GM12878 (cell line): Measurements from ENCODE around the gene MOGAT3. TPM values are rescaled to one million over a fixed set of nuclear protein-coding genes. Genes with fewer than 3 reads are reported as not detected.

ENCODE experiments used
- ATAC-seq: fragments of 200-7000 bp; cut with Tn5 transposase; 3 replicates; pipeline ENCODE4 v1.9.1; 2020; ENCODE audit warnings: mild to moderate bottlenecking, moderate library complexity
- BruUV-seq: library from RNA; stranded (reverse); fragments of 400-500 nt; replicated peaks from 2 replicates; lab custom pipeline; 2021; lab: Mats Ljungman, UMichigan
- CTCF ChIA-PET: fragments of 300-600 bp; sonication (Branson Sonifier 250); formaldehyde crosslinking; extraction: SDS; loops from one replicate; lab custom pipeline; 2021; ENCODE audit warnings: inconsistent platforms; lab: Yijun Ruan, JAX
- POLR2A ChIA-PET: fragments of 350-600 bp; formaldehyde crosslinking; extraction: SDS; loops from one replicate; lab custom pipeline; 2021; ENCODE audit warnings: inconsistent platforms; lab: Charles Lee
- RAD21 ChIA-PET: fragments of 300-600 bp; sonication (Branson Sonifier 250); formaldehyde crosslinking; loops from one replicate; lab custom pipeline; 2023; ENCODE audit warnings: antibody characterized with exemption; ENCODE audit not compliant: unreplicated experiment; lab: Charles Lee
- SMC1A ChIA-PET: fragments of 300-600 bp; sonication (Branson Sonifier 250); formaldehyde crosslinking; loops from one replicate; lab custom pipeline; 2023; ENCODE audit not compliant: unreplicated experiment, uncharacterized antibody; lab: Charles Lee
- DNase-seq: peaks from one replicate; pipeline ENCODE4 v3.0.0-alpha.2; 2011; ENCODE audit warnings: low read depth, low spot score
- FAIRE-seq: peaks from 3 replicates; lab custom pipeline; 2011; peaks lifted over from hg19 to GRCh38; lab: Jason Lieb, UNC
- H2AFZ ChIP-seq: 2 replicates; pipeline ENCODE4 v1.6.0; 2011; ENCODE audit warnings: low read depth, low read length, control low read depth; ENCODE audit not compliant: control insufficient read depth
- H3K27ac ChIP-seq: 2 replicates; pipeline ENCODE4 v1.5.1; 2011; ENCODE audit warnings: control low read depth; ENCODE audit not compliant: control insufficient read depth, insufficient read depth
- H3K27me3 ChIP-seq, 2 experiments: replicated peaks in 1 of 2; 2 replicates each; pipeline versions ENCODE4 v1.6.0 to v1.6.1; 2011; ENCODE audit warnings: low read length in 1 of 2; ENCODE audit not compliant: control insufficient read depth in 2 of 2, insufficient read depth in 2 of 2
- H3K36me3 ChIP-seq, 2 experiments: 2 replicates each; pipeline ENCODE4 v1.5.1; 2011; ENCODE audit warnings: low read length in 1 of 2; ENCODE audit not compliant: control insufficient read depth in 2 of 2, insufficient read depth in 2 of 2
- H3K4me1 ChIP-seq: 2 replicates; pipeline ENCODE4 v1.6.1; 2011; ENCODE audit warnings: mild to moderate bottlenecking, low read length, moderate library complexity, mixed read lengths; ENCODE audit not compliant: control insufficient read depth, insufficient read depth
- H3K4me2 ChIP-seq: 2 replicates; pipeline ENCODE4 v1.6.0; 2011; ENCODE audit warnings: control low read depth; ENCODE audit not compliant: control insufficient read depth, insufficient read depth
- H3K4me3 ChIP-seq: fragments of 200-600 bp; sonication (generic); 2 replicates; pipeline ENCODE4 v1.5.1; 2016
- H3K79me2 ChIP-seq: 2 replicates; pipeline ENCODE4 v1.6.0; 2011; ENCODE audit warnings: low read length; ENCODE audit not compliant: control insufficient read depth, insufficient read depth
- H3K9ac ChIP-seq: 2 replicates; pipeline ENCODE4 v1.8.0; 2011; ENCODE audit warnings: low read length, control low read depth, mixed read lengths; ENCODE audit not compliant: control insufficient read depth, insufficient read depth
- H3K9me3 ChIP-seq: replicated peaks from 3 replicates; pipeline ENCODE4 v1.5.1; 2011; ENCODE audit warnings: mild to moderate bottlenecking, low read length; ENCODE audit not compliant: control insufficient read depth, insufficient read depth
- H4K20me1 ChIP-seq: 2 replicates; pipeline ENCODE4 v1.6.0; 2011; ENCODE audit not compliant: control insufficient read depth, insufficient read depth
- FOXM1 ChIP-seq: IDR thresholded peaks from 2 replicates; pipeline ENCODE4 v1.6.1; 2012; ENCODE audit warnings: low read depth, mild to moderate bottlenecking, inconsistent platforms, low read length, moderate library complexity
- JUNB ChIP-seq: IDR thresholded peaks from 2 replicates; pipeline ENCODE4 v1.6.1; 2016; ENCODE audit warnings: antibody characterized with exemption, mild to moderate bottlenecking
- RELA ChIP-seq: fragments of 450-650 bp; IDR thresholded peaks from 2 replicates; pipeline ENCODE4 v1.8.0; 2014; ENCODE audit warnings: borderline replicate concordance; ENCODE audit not compliant: partially characterized antibody
- SUZ12 ChIP-seq: fragments of 200-600 bp; sonication (generic); IDR thresholded peaks from one replicate; pipeline ENCODE4 v1.6.1; 2018; ENCODE audit warnings: antibody characterized with exemption, mild to moderate bottlenecking; ENCODE audit not compliant: unreplicated experiment
- ZNF384 ChIP-seq: IDR thresholded peaks from 2 replicates; pipeline ENCODE4 v1.6.1; 2012; ENCODE audit warnings: low read depth, mild to moderate bottlenecking, low read length, improper control_type of control experiment, borderline replicate concordance
- WGBS: methylation state at CpG from one replicate; pipeline ENCODE4 v1.1.6; 2016; ENCODE audit warnings: low lambda C conversion rate; ENCODE audit not compliant: insufficient replicate concordance, insufficient coverage; ENCODE audit errors: missing lambda C conversion rate; 5-methylcytosine and 5-hydroxymethylcytosine counted together
- in situ Hi-C: fragments of 300-500 bp; cut with MboI; formaldehyde crosslinking; loops from 9 replicates; pipeline ENCODE4 v1.14.3; 2018; ENCODE audit warnings: mixed read lengths
- intact Hi-C: fragments of 100-400 bp; cut with micrococcal nuclease; formaldehyde crosslinking; loops from one replicate; pipeline ENCODE4 v1.14.2; 2022; ENCODE audit not compliant: unreplicated experiment
- polyA plus RNA-seq, 11 experiments: library from polyadenylated mRNA; depleted of rRNA in 4 of 11; unstranded in 6 of 11; stranded (reverse) in 5 of 11; fragments of >200 nt; fragmentation: Nextera tagmentation in 4 of 11; fragmentation: Illumina TruSeq in 1 of 11; extraction: Ambion mirVana in 4 of 11; extraction: Trizol in 1 of 11; gene quantifications; 1 replicate in 1 of 11; 2 replicates in 10 of 11; pipeline versions ENCODE4 v1.2.1 to v1.2.3, GENCODE V29; 2011 to 2016; ENCODE audit warnings: inconsistent platforms in 2 of 11, missing spikeins in 2 of 11, low read depth in 1 of 11
- total RNA-seq, 4 experiments: library from RNA; depleted of rRNA in 3 of 4; stranded (reverse); fragments of >200 nt in 3 of 4; fragmentation: Illumina TruSeq in 1 of 4; extraction: Trizol in 1 of 4; gene quantifications; 2 replicates each; pipeline versions ENCODE4 v1.2.1 to v1.2.3, GENCODE V29; 2013 to 2021

MOGAT3 gene
- total and polyA plus RNA-seq, 10 of the 15 experiments (the other 5 are each of a cell fraction or from before 2014, with no cell fraction given), result 0.11 TPM; not detected in 9

DNA sequence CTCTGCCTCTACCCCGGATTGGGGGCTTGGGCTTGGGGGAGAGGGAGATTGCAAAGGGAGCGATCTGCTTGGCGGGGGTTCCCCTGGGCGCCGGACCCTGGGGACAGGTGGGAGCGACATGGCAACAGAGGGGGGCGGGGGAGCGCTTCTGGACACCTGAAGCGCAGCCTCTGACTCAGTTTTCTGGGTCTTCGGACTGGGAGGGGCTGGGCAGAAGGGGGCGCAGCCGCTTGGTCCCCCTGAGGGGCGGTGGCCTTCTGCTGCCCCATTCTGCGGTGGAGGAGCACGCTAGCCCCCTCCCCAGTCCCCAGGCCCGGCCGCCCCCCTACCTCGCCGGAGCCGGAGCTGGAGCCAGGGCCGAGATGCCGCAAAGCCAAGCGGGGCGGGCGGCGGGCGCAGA is 21.1 kb downstream of the MOGAT3 start:
- Histone ChIP-seq H3K9ac (no peak overlapping the region), H3K36me3 (no peaks in the 10 kb centered on the region), H3K4me1 (no peaks in the 10 kb centered on the region), H4K20me1 (no peaks in the 10 kb centered on the region), H3K27ac (no peak overlapping the region), H3K27me3 (peaks cover 6 to 14% of the 10 kb centered on the region in 2 experiments), H3K4me3 (no peak overlapping the region), H3K4me2 (no peak overlapping the region), H3K9me3 (no peaks in the 10 kb centered on the region), H3K79me2 (no peaks in the 10 kb centered on the region), H2AFZ (no peak overlapping the region)
- WGBS, result 21% methylated on average over 20 of the region's 27 CpGs
- CTCF ChIA-PET, result interaction anchor here (1.9 kb wide), 1 partner anchor 13 kb away, joined by 6 read pairs; no protein-coding TSS in a partner anchor
- in situ Hi-C loops (no loop called here), intact Hi-C loops (no loop called here)
- POLR2A ChIA-PET, result no interaction called here
- SMC1A ChIA-PET, result no interaction called here
- RAD21 ChIA-PET, result no interaction called here
- ATAC-seq, result no peak
- DNase-seq, result no peak
- no TSS peak for BruUV-seq
- peak; percentile 67 for TF ChIP-seq SUZ12
- TF ChIP-seq RELA, result no peak
- TF ChIP-seq JUNB, result no peak
- FAIRE-seq, result no peak

GRCh38 chr7:101179117-101179516 is 21.7 kb downstream of the MOGAT3 start:
- Histone ChIP-seq H3K4me2 (no peak overlapping the region), H3K27ac (no peak overlapping the region), H3K27me3 (peaks cover 8 to 14% of the 10 kb centered on the region in 2 experiments), H4K20me1 (no peaks in the 10 kb centered on the region), H3K79me2 (no peaks in the 10 kb centered on the region), H3K9ac (no peak overlapping the region), H3K4me1 (no peaks in the 10 kb centered on the region), H3K4me3 (no peak overlapping the region), H3K9me3 (no peaks in the 10 kb centered on the region), H3K36me3 (no peaks in the 10 kb centered on the region), H2AFZ (no peak overlapping the region)
- no peak for TF ChIP-seq FOXM1
- TF ChIP-seq ZNF384, result peak; percentile 56; the same call in 1 of the 2 replicates
- WGBS, result 3% methylated on average over 15 of the region's 20 CpGs
- no TSS peak for BruUV-seq
- intact Hi-C loops, result no loop called here
- in situ Hi-C loops, result no loop called here
- CTCF ChIA-PET, result interaction anchor here (0.8 to 1.9 kb wide), 2 partner anchors 14 to 35 kb away, joined by 3 to 6 read pairs; no protein-coding TSS in a partner anchor
- ATAC-seq (no peak), DNase-seq (no peak), FAIRE-seq (no peak)
- SMC1A ChIA-PET, result no interaction called here
- POLR2A ChIA-PET, result interaction anchor here (0.6 kb wide), 1 partner anchor 99 kb away, joined by 7 read pairs; no protein-coding TSS in a partner anchor
- RAD21 ChIA-PET, result no interaction called here
